H9 (cell line): ENCODE measurements around the gene PPIF. TPM values are rescaled to one million over a fixed set of nuclear protein-coding genes. Genes with fewer than 3 reads are reported as not detected.

Experiments
- DNase-seq: peaks from one replicate; pipeline ENCODE4 v3.0.0-alpha.2; 2017
- H2AFZ ChIP-seq: one replicate; pipeline ENCODE4 v1.6.1; 2013; ENCODE audit warnings: mild to moderate bottlenecking, low read length, control low read depth, moderate library complexity
- H2AK5ac ChIP-seq: 2 replicates; pipeline ENCODE4 v1.6.1; 2013; ENCODE audit warnings: low read length, control low read depth, mixed read lengths; ENCODE audit not compliant: insufficient read length
- H2BK120ac ChIP-seq: one replicate; pipeline ENCODE4 v1.6.1; 2013; ENCODE audit warnings: low read depth, mild to moderate bottlenecking, low read length, control low read depth, inconsistent platforms; ENCODE audit not compliant: poor library complexity, severe bottlenecking
- H2BK12ac ChIP-seq: 2 replicates; pipeline ENCODE4 v1.6.1; 2013; ENCODE audit warnings: low read length, control low read depth, mixed read lengths, low read depth; ENCODE audit not compliant: insufficient read length
- H2BK15ac ChIP-seq: 2 replicates; pipeline ENCODE4 v1.6.1; 2013; ENCODE audit warnings: low read depth, low read length, control low read depth
- H2BK20ac ChIP-seq: one replicate; pipeline ENCODE4 v1.6.1; 2013; ENCODE audit warnings: low read depth, mild to moderate bottlenecking, low read length, control low read depth, inconsistent platforms; ENCODE audit not compliant: poor library complexity, severe bottlenecking
- H2BK5ac ChIP-seq: 2 replicates; pipeline ENCODE4 v1.6.1; 2013; ENCODE audit warnings: low read length, control low read depth, mixed read lengths; ENCODE audit not compliant: insufficient read length
- H3K14ac ChIP-seq: 2 replicates; pipeline ENCODE4 v1.6.1; 2013; ENCODE audit warnings: low read length, control low read depth; ENCODE audit not compliant: insufficient read depth
- H3K18ac ChIP-seq: 2 replicates; pipeline ENCODE4 v1.6.1; 2013; ENCODE audit warnings: low read depth, mild to moderate bottlenecking, mixed read lengths, low read length, control low read depth; ENCODE audit not compliant: insufficient read length
- H3K23ac ChIP-seq: 2 replicates; pipeline ENCODE4 v1.6.1; 2013; ENCODE audit warnings: low read length, control low read depth, mixed read lengths, low read depth; ENCODE audit not compliant: insufficient read length
- H3K23me2 ChIP-seq: 2 replicates; pipeline ENCODE4 v1.6.1; 2013; ENCODE audit warnings: low read depth, mild to moderate bottlenecking, mixed read lengths, low read length, control low read depth; ENCODE audit not compliant: insufficient read length, poor library complexity, severe bottlenecking
- H3K27ac ChIP-seq: 2 replicates; pipeline ENCODE4 v1.5.1; 2013; ENCODE audit warnings: low read length, control low read depth, mixed read lengths, low read depth; ENCODE audit not compliant: insufficient read length
- H3K27me3 ChIP-seq: 2 replicates; pipeline ENCODE4 v1.6.1; 2013; ENCODE audit warnings: low read length, control low read depth, inconsistent platforms; ENCODE audit not compliant: insufficient read depth
- H3K4ac ChIP-seq: 2 replicates; pipeline ENCODE4 v1.6.1; 2013; ENCODE audit warnings: low read depth, mild to moderate bottlenecking, control low read depth, inconsistent platforms, low read length, moderate library complexity
- H3K4me1 ChIP-seq: 2 replicates; pipeline ENCODE4 v1.6.1; 2013; ENCODE audit warnings: low read length, control low read depth, inconsistent platforms; ENCODE audit not compliant: insufficient read depth
- H3K4me2 ChIP-seq: 2 replicates; pipeline ENCODE4 v1.6.1; 2013; ENCODE audit warnings: low read length, control low read depth, mixed read lengths; ENCODE audit not compliant: insufficient read length, insufficient read depth
- H3K56ac ChIP-seq: 2 replicates; pipeline ENCODE4 v1.6.1; 2013; ENCODE audit warnings: low read depth, mild to moderate bottlenecking, mixed read lengths, low read length, control low read depth; ENCODE audit not compliant: insufficient read length
- H3K79me1 ChIP-seq: 2 replicates; pipeline ENCODE4 v1.6.1; 2013; ENCODE audit warnings: low read depth, mild to moderate bottlenecking, moderate library complexity, low read length, control low read depth, inconsistent platforms; ENCODE audit not compliant: insufficient read depth, poor library complexity, severe bottlenecking
- H3K79me2 ChIP-seq: 2 replicates; pipeline ENCODE4 v1.6.1; 2013; ENCODE audit warnings: low read length, control low read depth, inconsistent platforms; ENCODE audit not compliant: insufficient read depth
- H3K9ac ChIP-seq: 2 replicates; pipeline ENCODE4 v1.6.1; 2013; ENCODE audit warnings: low read length, control low read depth, mixed read lengths; ENCODE audit not compliant: insufficient read length; ENCODE audit errors: extremely low read depth
- H3K9me3 ChIP-seq: one replicate; pipeline ENCODE4 v1.6.1; 2013; ENCODE audit warnings: low read depth, low read length, inconsistent platforms; ENCODE audit not compliant: control insufficient read depth
- H3T11ph ChIP-seq: one replicate; pipeline ENCODE4 v1.6.1; 2013; ENCODE audit warnings: mild to moderate bottlenecking, low read length, control low read depth, inconsistent platforms
- H4K20me1 ChIP-seq: one replicate; pipeline ENCODE4 v1.6.1; 2013; ENCODE audit not compliant: control insufficient read depth, insufficient read length, insufficient read depth
- H4K5ac ChIP-seq: 2 replicates; pipeline ENCODE4 v1.6.1; 2013; ENCODE audit warnings: low read depth, mild to moderate bottlenecking, mixed read lengths, low read length, control low read depth; ENCODE audit not compliant: insufficient read length
- H4K8ac ChIP-seq: replicated peaks from 2 replicates; pipeline ENCODE4 v1.6.1; 2013; ENCODE audit warnings: low read length, control low read depth, mixed read lengths, low read depth; ENCODE audit not compliant: insufficient read length
- H4K91ac ChIP-seq: 2 replicates; pipeline ENCODE4 v1.6.1; 2013; ENCODE audit warnings: low read depth, mild to moderate bottlenecking, moderate library complexity, mixed read lengths, low read length, control low read depth; ENCODE audit not compliant: insufficient read length
- H3K27ac Mint-ChIP-seq, 3 experiments: 2 replicates in 2 of 3; 3 replicates in 1 of 3; pipeline ENCODE4 v1.8.0; 2020 to 2021; ENCODE audit warnings: mixed read lengths in 3 of 3, mild to moderate bottlenecking in 1 of 3, moderate library complexity in 1 of 3
- H3K27me3 Mint-ChIP-seq: 2 replicates; pipeline ENCODE4 v1.8.0; 2021; ENCODE audit warnings: low read depth, mild to moderate bottlenecking, moderate library complexity, mixed read lengths
- H3K36me3 Mint-ChIP-seq, 3 experiments: 2 replicates in 2 of 3; 3 replicates in 1 of 3; pipeline ENCODE4 v1.8.0; 2020 to 2021; ENCODE audit warnings: low read depth in 3 of 3, mixed read lengths in 3 of 3; ENCODE audit not compliant: insufficient read depth in 1 of 3
- H3K4me1 Mint-ChIP-seq, 2 experiments: 2 replicates each; pipeline ENCODE4 v1.8.0; 2020; ENCODE audit warnings: mixed read lengths in 2 of 2
- H3K4me3 Mint-ChIP-seq, 2 experiments: 2 replicates in 1 of 2; 3 replicates in 1 of 2; pipeline ENCODE4 v1.8.0; 2020 to 2021; ENCODE audit warnings: mild to moderate bottlenecking in 2 of 2, mixed read lengths in 2 of 2, moderate library complexity in 1 of 2
- H3K9me3 Mint-ChIP-seq, 2 experiments: 2 replicates in 1 of 2; 3 replicates in 1 of 2; pipeline ENCODE4 v1.8.0; 2020; ENCODE audit warnings: mild to moderate bottlenecking in 2 of 2, mixed read lengths in 2 of 2, moderate library complexity in 1 of 2
- CTCF ChIP-seq: fragments of 200-600 bp; sonication (generic); conservative IDR thresholded peaks from 3 replicates; pipeline ENCODE4 v1.8.0; 2021; ENCODE audit warnings: antibody characterized with exemption, mild to moderate bottlenecking
- WGBS: extraction: QIAGEN DNeasy Blood & Tissue Kit; methylation state at CpG from one replicate; pipeline ENCODE4 v1.1.7; 2013; ENCODE audit warnings: missing lambda C conversion rate, low lambda C conversion rate, mixed read lengths; ENCODE audit not compliant: insufficient read length; ENCODE audit errors: extremely low coverage; 5-methylcytosine and 5-hydroxymethylcytosine counted together
- total RNA-seq: library from RNA; stranded (reverse); gene quantifications from 2 replicates; pipeline ENCODE4 v1.2.1, GENCODE V29; 2021

Gene PPIF
- total RNA-seq, 1 experiment from 2014 or later, result 79.7 TPM

- no peak overlapping the region for H3K9ac ChIP-seq
- H3K79me2 ChIP-seq, result no peaks in the 10 kb centered on the region
- H3K9me3 ChIP-seq, result no peaks in the 10 kb centered on the region
- no peak overlapping the region for H2BK20ac ChIP-seq
- H2AFZ ChIP-seq, result no peak overlapping the region
- no peak overlapping the region for H3K18ac ChIP-seq
- no peaks in the 10 kb centered on the region for H3K9me3 Mint-ChIP-seq
- H3K79me1 ChIP-seq, result no peaks in the 10 kb centered on the region
- H2BK5ac ChIP-seq, result no peak overlapping the region
- no peaks in the 10 kb centered on the region for H3K27me3 ChIP-seq
- H3K27me3 Mint-ChIP-seq, result no peaks in the 10 kb centered on the region
- no CpG with 5 or more reads among the region's 15 CpGs for WGBS
- no peak overlapping the region for H2BK15ac ChIP-seq
- H3K27ac Mint-ChIP-seq, result no peak overlapping the region
- no peak overlapping the region for H4K91ac ChIP-seq
- H3K23ac ChIP-seq, result no peak overlapping the region
- no peak overlapping the region for H2BK12ac ChIP-seq
- no peak overlapping the region for H3K14ac ChIP-seq
- no peak overlapping the region for H4K5ac ChIP-seq
- peaks cover 0 to 3% of the 10 kb centered on the region in 2 experiments; a peak in 2 of 4 replicates for H3K4me1 Mint-ChIP-seq
- H3K4me2 ChIP-seq, result no peak overlapping the region
- no peak overlapping the region for H3K4ac ChIP-seq
- H3K27ac ChIP-seq, result no peak overlapping the region
- H2BK120ac ChIP-seq, result no peak overlapping the region
- no peak for DNase-seq
- H3K4me1 ChIP-seq, result no peaks in the 10 kb centered on the region
- H4K20me1 ChIP-seq, result no peaks in the 10 kb centered on the region
- H3T11ph ChIP-seq, result no peak overlapping the region
- H3K4me3 Mint-ChIP-seq, result no peak overlapping the region
- H4K8ac ChIP-seq, result no peak overlapping the region
- H3K36me3 Mint-ChIP-seq, result peaks cover 30 to 85% (median 52%) of the 10 kb centered on the region in 3 experiments
- peaks cover 3% of the 10 kb centered on the region for H3K23me2 ChIP-seq
- no peak for TF ChIP-seq CTCF
- no peak overlapping the region for H3K56ac ChIP-seq
- H2AK5ac ChIP-seq, result no peak overlapping the region
These were observed 41.3 kb upstream of the PPIF start for GRCh38 chr10:79305988-79306387.
